ENCODE measurements around the gene USHBP1.

The USHBP1 gene

GRCh38 chr19:17227798-17228367, 36.7 kb downstream of the USHBP1 start:
- H3K27me3 ChIP-seq (ENCODE audit: control insufficient read depth, insufficient read depth, low read length), result no peaks in the 10 kb centered on the region
- H3K4me1 ChIP-seq (ENCODE audit: control insufficient read depth, low read depth, low read length), result no peaks in the 10 kb centered on the region
- H3K4me3 ChIP-seq (ENCODE audit: low read length), result no peak overlapping the region
- no peaks in the 10 kb centered on the region for H3K9me3 ChIP-seq (ENCODE audit: control insufficient read depth, low read depth, low read length)
- peaks cover 20% of the 10 kb centered on the region for H3K36me3 ChIP-seq (ENCODE audit: control insufficient read depth, low read depth, low read length)
- no peak overlapping the region for H3K27ac ChIP-seq (ENCODE audit: low read length)
- no peak overlapping the region for H3K9ac ChIP-seq (ENCODE audit: low read length)

- H3K27me3 ChIP-seq (ENCODE audit: control insufficient read depth, insufficient read depth, low read length), result no peaks in the 10 kb centered on the region
- H3K9me3 ChIP-seq (ENCODE audit: control insufficient read depth, low read depth, low read length), result no peaks in the 10 kb centered on the region
- H3K4me1 ChIP-seq (ENCODE audit: control insufficient read depth, low read depth, low read length), result no peaks in the 10 kb centered on the region
- no peak within 1 kb of the TSS for H3K27ac ChIP-seq (ENCODE audit: low read length)
- peak within 1 kb of the TSS; percentile 39 for H3K9ac ChIP-seq (ENCODE audit: low read length)
- H3K4me3 ChIP-seq (ENCODE audit: low read length), result peak within 1 kb of the TSS; percentile 55
- peaks cover 9% of the 10 kb centered on the region for H3K36me3 ChIP-seq (ENCODE audit: control insufficient read depth, low read depth, low read length)
Measured at GRCh38 chr19:17226002-17226933, 38.3 kb downstream of the USHBP1 start, which contains the start of gene OCEL1. OCEL1 (plus strand) TSS chr19:17226226; CDS start chr19:17226248, 22 bp downstream.

GRCh38 chr19:17225053-17225452, 39.5 kb downstream of the USHBP1 start:
- H3K4me3 ChIP-seq (ENCODE audit: low read length), result no peak overlapping the region

GRCh38 chr19:17220207-17220758, 44.3 kb downstream of the USHBP1 start:
- Histone ChIP-seq H3K4me3 (ENCODE audit: low read length) (no peak overlapping the region), H3K9ac (ENCODE audit: low read length) (no peak overlapping the region), H3K27ac (ENCODE audit: low read length) (no peak overlapping the region)

More at GRCh38 chr19:17225053-17225452, 39.5 kb downstream of the USHBP1 start:
- Histone ChIP-seq H3K36me3 (ENCODE audit: control insufficient read depth, low read depth, low read length) (peaks cover 4% of the 10 kb centered on the region), H3K4me1 (ENCODE audit: control insufficient read depth, low read depth, low read length) (no peaks in the 10 kb centered on the region), H3K27me3 (ENCODE audit: control insufficient read depth, insufficient read depth, low read length) (no peaks in the 10 kb centered on the region), H3K9me3 (ENCODE audit: control insufficient read depth, low read depth, low read length) (no peaks in the 10 kb centered on the region), H3K9ac (ENCODE audit: low read length) (no peak overlapping the region), H3K27ac (ENCODE audit: low read length) (no peak overlapping the region)

GRCh38 chr19:17219286-17219685, 45.3 kb downstream of the USHBP1 start:
- no peak overlapping the region for H3K4me3 ChIP-seq (ENCODE audit: low read length)
- no peak overlapping the region for H3K9ac ChIP-seq (ENCODE audit: low read length)
- no peaks in the 10 kb centered on the region for H3K27me3 ChIP-seq (ENCODE audit: control insufficient read depth, insufficient read depth, low read length)
- peaks cover 8% of the 10 kb centered on the region for H3K4me1 ChIP-seq (ENCODE audit: control insufficient read depth, low read depth, low read length)
- no peaks in the 10 kb centered on the region for H3K9me3 ChIP-seq (ENCODE audit: control insufficient read depth, low read depth, low read length)
- H3K36me3 ChIP-seq (ENCODE audit: control insufficient read depth, low read depth, low read length), result peaks cover 10% of the 10 kb centered on the region
- H3K27ac ChIP-seq (ENCODE audit: low read length), result no peak overlapping the region

More at GRCh38 chr19:17220207-17220758, 44.3 kb downstream of the USHBP1 start:
- H3K9me3 ChIP-seq (ENCODE audit: control insufficient read depth, low read depth, low read length), result no peaks in the 10 kb centered on the region
- H3K27me3 ChIP-seq (ENCODE audit: control insufficient read depth, insufficient read depth, low read length), result no peaks in the 10 kb centered on the region
- H3K4me1 ChIP-seq (ENCODE audit: control insufficient read depth, low read depth, low read length), result peaks cover 4% of the 10 kb centered on the region
- peaks cover 10% of the 10 kb centered on the region for H3K36me3 ChIP-seq (ENCODE audit: control insufficient read depth, low read depth, low read length)

- peak overlapping the region; percentile 89 for H3K9ac ChIP-seq (ENCODE audit: low read length)
- H3K4me3 ChIP-seq (ENCODE audit: low read length), result peak overlapping the region; percentile 75
- peak overlapping the region; percentile 18 for H3K27ac ChIP-seq (ENCODE audit: low read length)
Measured at GRCh38 chr19:17216058-17216670, 48.4 kb downstream of the USHBP1 start.

GRCh38 chr19:17215127-17215971, 49.2 kb downstream of the USHBP1 start, which contains the start of gene USE1:
USE1 (plus strand) TSS chr19:17215357; CDS start chr19:17215406, 49 bp downstream.
- H3K4me1 ChIP-seq (ENCODE audit: control insufficient read depth, low read depth, low read length), result peaks cover 9% of the 10 kb centered on the region

More at GRCh38 chr19:17216058-17216670, 48.4 kb downstream of the USHBP1 start:
- peaks cover 14% of the 10 kb centered on the region for H3K36me3 ChIP-seq (ENCODE audit: control insufficient read depth, low read depth, low read length)
- H3K9me3 ChIP-seq (ENCODE audit: control insufficient read depth, low read depth, low read length), result no peaks in the 10 kb centered on the region
- peaks cover 9% of the 10 kb centered on the region for H3K4me1 ChIP-seq (ENCODE audit: control insufficient read depth, low read depth, low read length)
- no peaks in the 10 kb centered on the region for H3K27me3 ChIP-seq (ENCODE audit: control insufficient read depth, insufficient read depth, low read length)

GRCh38 chr19:17214508-17215126, 49.9 kb downstream of the USHBP1 start:
- Histone ChIP-seq H3K9ac (ENCODE audit: low read length) (peak overlapping the region; percentile 89), H3K36me3 (ENCODE audit: control insufficient read depth, low read depth, low read length) (peaks cover 12% of the 10 kb centered on the region)

More at GRCh38 chr19:17215127-17215971, 49.2 kb downstream of the USHBP1 start, which contains the start of gene USE1:
- Histone ChIP-seq H3K4me3 (ENCODE audit: low read length) (peak within 1 kb of the TSS; percentile 75), H3K27me3 (ENCODE audit: control insufficient read depth, insufficient read depth, low read length) (no peaks in the 10 kb centered on the region), H3K9me3 (ENCODE audit: control insufficient read depth, low read depth, low read length) (no peaks in the 10 kb centered on the region), H3K9ac (ENCODE audit: low read length) (peak within 1 kb of the TSS; percentile 89), H3K27ac (ENCODE audit: low read length) (peak within 1 kb of the TSS; percentile 76), H3K36me3 (ENCODE audit: control insufficient read depth, low read depth, low read length) (peaks cover 14% of the 10 kb centered on the region)

GRCh38 chr19:17213334-17213733, 51.2 kb downstream of the USHBP1 start:
- Histone ChIP-seq H3K27me3 (ENCODE audit: control insufficient read depth, insufficient read depth, low read length) (no peaks in the 10 kb centered on the region), H3K4me3 (ENCODE audit: low read length) (no peak overlapping the region), H3K9ac (ENCODE audit: low read length) (no peak overlapping the region), H3K9me3 (ENCODE audit: control insufficient read depth, low read depth, low read length) (no peaks in the 10 kb centered on the region), H3K36me3 (ENCODE audit: control insufficient read depth, low read depth, low read length) (peaks cover 8% of the 10 kb centered on the region), H3K27ac (ENCODE audit: low read length) (no peak overlapping the region), H3K4me1 (ENCODE audit: control insufficient read depth, low read depth, low read length) (peaks cover 13% of the 10 kb centered on the region)

More at GRCh38 chr19:17214508-17215126, 49.9 kb downstream of the USHBP1 start:
- H3K9me3 ChIP-seq (ENCODE audit: control insufficient read depth, low read depth, low read length), result no peaks in the 10 kb centered on the region
- H3K4me3 ChIP-seq (ENCODE audit: low read length), result peak overlapping the region; percentile 75
- peak overlapping the region; percentile 76 for H3K27ac ChIP-seq (ENCODE audit: low read length)
- peaks cover 9% of the 10 kb centered on the region for H3K4me1 ChIP-seq (ENCODE audit: control insufficient read depth, low read depth, low read length)
- H3K27me3 ChIP-seq (ENCODE audit: control insufficient read depth, insufficient read depth, low read length), result no peaks in the 10 kb centered on the region
